ENCODE measurements around the gene UPK3B.
"Not testable (repeated sequence)": the region's sequence is repeated elsewhere in the genome, so short reads cannot be mapped to it uniquely, and the experiment has no call there.

UPK3B gene

GRCh38 chr7:76549855-76550248 lies 39.5 kb downstream of the UPK3B start:
- not testable (repeated sequence) for H3K27me3 Mint-ChIP-seq (ENCODE audit: low read depth); H3K9me3 Mint-ChIP-seq
- Mint-ChIP-seq H3K36me3 (ENCODE audit: low read depth) (peaks cover 12% of the 10 kb centered on the region), H3K4me1 (peaks cover 16% of the 10 kb centered on the region), H3K4me3 (peak overlapping the region; percentile 92 to 98 (median 98)), H3K27ac (peak overlapping the region; percentile 57 to 89 (median 77))

DNA sequence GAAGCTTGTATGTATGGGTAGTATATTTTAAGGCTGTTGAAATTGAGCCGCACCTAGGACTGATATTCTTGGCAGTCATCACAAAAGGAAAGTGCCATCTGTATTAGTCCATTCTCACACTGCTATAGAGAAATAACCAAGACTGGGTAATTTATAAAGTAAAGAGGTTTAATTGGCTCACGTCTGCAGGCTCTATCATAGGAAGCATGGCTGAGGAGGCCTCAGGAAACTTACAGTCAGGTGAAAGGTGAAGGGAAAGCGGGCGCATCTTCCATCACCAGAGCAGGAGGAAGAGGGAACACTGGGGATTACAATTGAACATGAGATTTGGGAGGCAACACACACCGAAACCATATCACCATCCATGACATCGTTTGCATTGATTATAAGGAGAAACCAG lies 41.6 kb downstream of the UPK3B start:
- H3K4me3 Mint-ChIP-seq: peak overlapping the region in 2 of 3 experiments; percentile 16 to 65
- H3K9me3 Mint-ChIP-seq; H3K27me3 Mint-ChIP-seq (ENCODE audit: low read depth); H3K27ac Mint-ChIP-seq: not testable (repeated sequence)
- H3K4me1 Mint-ChIP-seq: peaks cover 16% of the 10 kb centered on the region
- H3K36me3 Mint-ChIP-seq (ENCODE audit: low read depth): peaks cover 24% of the 10 kb centered on the region

GRCh38 chr7:76559685-76560084 lies 49.3 kb downstream of the UPK3B start:
- H3K27ac Mint-ChIP-seq: peak overlapping the region in 2 of 3 experiments; percentile 62 to 73
- peaks cover 10% of the 10 kb centered on the region for H3K9me3 Mint-ChIP-seq
- H3K36me3 Mint-ChIP-seq (ENCODE audit: low read depth): peaks cover 55% of the 10 kb centered on the region
- not testable (repeated sequence) for H3K4me1 Mint-ChIP-seq; H3K27me3 Mint-ChIP-seq (ENCODE audit: low read depth)
- peak overlapping the region in 1 of 3 experiments; percentile 37 for H3K4me3 Mint-ChIP-seq

GRCh38 chr7:76560157-76560556 lies 49.8 kb downstream of the UPK3B start:
- not testable (repeated sequence) for H3K27me3 Mint-ChIP-seq (ENCODE audit: low read depth); H3K4me1 Mint-ChIP-seq

GRCh38 chr7:76561342-76561741 lies 51.0 kb downstream of the UPK3B start:
- H3K36me3 Mint-ChIP-seq (ENCODE audit: low read depth): peaks cover 59% of the 10 kb centered on the region
- H3K27ac Mint-ChIP-seq; H3K4me1 Mint-ChIP-seq; H3K4me3 Mint-ChIP-seq; H3K27me3 Mint-ChIP-seq (ENCODE audit: low read depth): not testable (repeated sequence)
- H3K9me3 Mint-ChIP-seq: peaks cover 15% of the 10 kb centered on the region

More at GRCh38 chr7:76560157-76560556, 49.8 kb downstream of the UPK3B start:
- H3K27ac Mint-ChIP-seq, H3K4me3 Mint-ChIP-seq: not testable (repeated sequence)
- peaks cover 54% of the 10 kb centered on the region for H3K36me3 Mint-ChIP-seq (ENCODE audit: low read depth)
- peaks cover 10% of the 10 kb centered on the region for H3K9me3 Mint-ChIP-seq

DNA sequence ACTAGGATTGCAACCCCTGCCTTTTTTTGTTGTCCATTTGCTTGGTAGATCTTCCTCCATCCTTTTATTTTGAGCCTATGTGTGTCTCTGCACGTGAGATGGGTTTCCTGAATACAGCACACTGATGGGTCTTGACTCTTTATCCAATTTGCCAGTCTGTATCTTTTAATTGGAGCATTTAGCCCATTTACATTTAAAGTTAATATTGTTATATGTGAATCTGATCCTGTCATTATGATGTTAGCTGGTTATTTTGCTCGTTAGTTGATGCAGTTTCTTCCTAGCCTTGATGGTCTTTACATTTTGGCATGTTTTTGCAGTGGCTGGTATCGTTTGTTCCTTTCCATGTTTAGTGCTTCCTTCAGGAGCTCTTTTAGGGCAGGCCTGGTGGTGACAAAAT lies 54.6 kb downstream of the UPK3B start:
- H3K4me3 Mint-ChIP-seq; H3K27ac Mint-ChIP-seq; H3K4me1 Mint-ChIP-seq; H3K27me3 Mint-ChIP-seq (ENCODE audit: low read depth): not testable (repeated sequence)
- peaks cover 21% of the 10 kb centered on the region for H3K9me3 Mint-ChIP-seq
- H3K36me3 Mint-ChIP-seq (ENCODE audit: low read depth): peaks cover 55% of the 10 kb centered on the region

Measured in nephron (organoid).